Fibroblast of lung (primary cell): Measurements from ENCODE around the gene ABCG8. TPM values are rescaled to one million over a fixed set of nuclear protein-coding genes. Genes with fewer than 3 reads are reported as not detected.
A peak's percentile ranks its signal among the peaks of the same experiment; 100 is the strongest.
"Not testable (repeated sequence)": the region's sequence is repeated elsewhere in the genome, so short reads cannot be mapped to it uniquely, and the experiment has no call there.

Source experiments
- DNase-seq, 2 donors: peaks; one replicate each; pipeline versions ENCODE4 v3.0.0 to v3.0.0-alpha.2; 2010; ENCODE audit warnings: low read depth in 2 of 2
- H2AFZ ChIP-seq: 2 replicates; pipeline ENCODE4 v1.5.1; 2012; ENCODE audit warnings: low read length, control low read depth, inconsistent platforms
- H3K27ac ChIP-seq: 2 replicates; pipeline ENCODE4 v1.5.1; 2011; ENCODE audit warnings: low read length, control low read depth; ENCODE audit not compliant: insufficient read depth
- H3K27me3 ChIP-seq: 2 replicates; pipeline ENCODE4 v1.5.1; 2011; ENCODE audit warnings: mild to moderate bottlenecking, low read length; ENCODE audit not compliant: control insufficient read depth, insufficient read depth
- H3K36me3 ChIP-seq: 2 replicates; pipeline ENCODE4 v1.5.1; 2011; ENCODE audit warnings: low read length; ENCODE audit not compliant: control insufficient read depth, insufficient read depth
- H3K4me1 ChIP-seq: 2 replicates; pipeline ENCODE4 v1.5.1; 2011; ENCODE audit warnings: low read length; ENCODE audit not compliant: control insufficient read depth, insufficient read depth; ENCODE audit errors: extremely low read depth
- H3K4me2 ChIP-seq: 2 replicates; pipeline ENCODE4 v1.5.1; 2011; ENCODE audit warnings: low read length, control low read depth; ENCODE audit not compliant: insufficient read depth; ENCODE audit errors: extremely low read depth
- H3K4me3 ChIP-seq, 4 experiments: fragments of 200-600 bp in 1 of 4; sonication (generic) in 1 of 4; replicated peaks in 1 of 4; 2 replicates each; pipeline ENCODE4 v1.5.1; 2011 to 2016; ENCODE audit warnings: low read length in 4 of 4, low read depth in 3 of 4, mild to moderate bottlenecking in 3 of 4, control low read depth in 2 of 4, inconsistent platforms in 1 of 4, mixed read lengths in 1 of 4; ENCODE audit not compliant: insufficient read depth in 1 of 4; ENCODE audit errors: control extremely low read depth in 1 of 4
- H3K79me2 ChIP-seq: 2 replicates; pipeline ENCODE4 v1.5.1; 2012; ENCODE audit warnings: mild to moderate bottlenecking, low read length, inconsistent platforms; ENCODE audit not compliant: control insufficient read depth, insufficient read depth
- H3K9ac ChIP-seq: 2 replicates; pipeline ENCODE4 v1.5.1; 2011; ENCODE audit warnings: mild to moderate bottlenecking, low read length, control low read depth; ENCODE audit not compliant: insufficient read depth
- H3K9me3 ChIP-seq: 2 replicates; pipeline ENCODE4 v1.5.1; 2012; ENCODE audit warnings: low read depth, low read length; ENCODE audit not compliant: control insufficient read depth, insufficient read depth
- H4K20me1 ChIP-seq: 2 replicates; pipeline ENCODE4 v1.5.1; 2011; ENCODE audit warnings: low read length; ENCODE audit not compliant: control insufficient read depth, insufficient read depth; ENCODE audit errors: extremely low read depth
- CTCF ChIP-seq, 2 donors: IDR thresholded peaks in 1 of 2; conservative IDR thresholded peaks in 1 of 2; 1 replicate in 1 of 2; 2 replicates in 1 of 2; pipeline ENCODE4 v1.5.1; 2011 to 2012; ENCODE audit warnings: low read length in 2 of 2, control low read depth in 1 of 2, inconsistent platforms in 1 of 2, low read depth in 1 of 2, mild to moderate bottlenecking in 1 of 2
- EZH2 ChIP-seq: IDR thresholded peaks from 2 replicates; pipeline ENCODE4 v1.5.1; 2012; ENCODE audit warnings: low read length, control low read depth, mild to moderate bottlenecking; ENCODE audit errors: missing control alignments
- polyA plus RNA-seq, 2 donors: library from polyadenylated mRNA; depleted of rRNA in 1 of 2; stranded (reverse) in 1 of 2; unstranded in 1 of 2; fragments of >200 nt; gene quantifications; 2 replicates each; pipeline ENCODE4 v1.2.1, GENCODE V29; 2011 to 2012; ENCODE audit warnings: missing spikeins in 1 of 2
- total RNA-seq: library from RNA; depleted of rRNA; stranded (reverse); fragments of >200 nt; gene quantifications from 2 replicates; pipeline ENCODE4 v1.2.1, GENCODE V29; 2014

The ABCG8 gene
- total and polyA plus RNA-seq, 2 donors (not counting 1 experiment from before 2014, with no cell fraction given): not detected

GRCh38 chr2:43905371-43905803, 66.6 kb downstream of the ABCG8 start:
- Histone ChIP-seq H3K27me3 (no peaks in the 10 kb centered on the region), H3K4me1 (no peaks in the 10 kb centered on the region), H4K20me1 (no peaks in the 10 kb centered on the region), H3K79me2 (no peaks in the 10 kb centered on the region), H3K9ac (no peak overlapping the region), H3K4me3 (no peak overlapping the region), H2AFZ (no peak overlapping the region), H3K27ac (no peak overlapping the region), H3K4me2 (no peak overlapping the region), H3K36me3 (peaks cover 3% of the 10 kb centered on the region), H3K9me3 (no peaks in the 10 kb centered on the region)
- peak in 1 of 2 donors; percentile 96 for DNase-seq
- TF ChIP-seq EZH2 (no peak), CTCF (conservative IDR thresholded peaks at IDR 0.05 in 1 of 2, IDR thresholded peaks at IDR 0.05 in 1 of 2; ENCODE audit: low read depth in 1 of 2, low read length in 2 of 2) (no peak)

- Histone ChIP-seq H3K27me3 (no peaks in the 10 kb centered on the region), H4K20me1 (no peaks in the 10 kb centered on the region), H3K79me2 (no peaks in the 10 kb centered on the region), H3K27ac (no peak overlapping the region), H3K4me2 (no peak overlapping the region), H3K9me3 (no peaks in the 10 kb centered on the region), H3K4me1 (no peaks in the 10 kb centered on the region), H2AFZ (no peak overlapping the region), H3K9ac (no peak overlapping the region), H3K36me3 (peaks cover 3% of the 10 kb centered on the region), H3K4me3 (no peak overlapping the region)
- DNase-seq: peak in 1 of 2 donors; percentile 80
- no peak for TF ChIP-seq CTCF (conservative IDR thresholded peaks at IDR 0.05 in 1 of 2, IDR thresholded peaks at IDR 0.05 in 1 of 2; ENCODE audit: low read depth in 1 of 2, low read length in 2 of 2)
- TF ChIP-seq EZH2: no peak
Observed at GRCh38 chr2:43905871-43906270, 67.1 kb downstream of the ABCG8 start.

GRCh38 chr2:43906448-43907109, 67.8 kb downstream of the ABCG8 start:
- Histone ChIP-seq H3K4me1 (no peaks in the 10 kb centered on the region), H3K36me3 (peaks cover 1% of the 10 kb centered on the region), H4K20me1 (no peaks in the 10 kb centered on the region), H3K9ac (no peak overlapping the region), H3K4me3 (no peak overlapping the region), H3K27ac (no peak overlapping the region), H3K79me2 (no peaks in the 10 kb centered on the region), H2AFZ (no peak overlapping the region), H3K4me2 (no peak overlapping the region), H3K27me3 (no peaks in the 10 kb centered on the region), H3K9me3 (no peaks in the 10 kb centered on the region)
- DNase-seq: no peak
- TF ChIP-seq CTCF (conservative IDR thresholded peaks at IDR 0.05 in 1 of 2, IDR thresholded peaks at IDR 0.05 in 1 of 2; ENCODE audit: low read depth in 1 of 2, low read length in 2 of 2): no peak
- TF ChIP-seq EZH2: no peak

- H4K20me1 ChIP-seq, H2AFZ ChIP-seq, H3K27ac ChIP-seq, H3K4me2 ChIP-seq, H3K36me3 ChIP-seq, H3K9me3 ChIP-seq, H3K4me3 ChIP-seq, DNase-seq, H3K9ac ChIP-seq, H3K27me3 ChIP-seq, H3K79me2 ChIP-seq, H3K4me1 ChIP-seq: not testable (repeated sequence)
Observed at GRCh38 chr2:43911136-43911790, 72.5 kb downstream of the ABCG8 start.
